Omental fat pad (tissue), 4 donors: ENCODE measurements around the gene OLFM2. TPM values are rescaled to one million over a fixed set of nuclear protein-coding genes. Genes with fewer than 3 reads are reported as not detected.

Experiments
- ATAC-seq: fragments of 150-250 bp; one replicate; pipeline ENCODE4 v1.9.1; 2016; ENCODE audit warnings: mild to moderate bottlenecking, moderate library complexity; ENCODE audit not compliant: low FRiP score
- DNase-seq: peaks from one replicate; pipeline ENCODE4 v3.0.0-alpha.2; 2019; ENCODE audit warnings: low spot score
- CTCF ChIP-seq, 3 donors: fragments of 450-650 bp; IDR thresholded peaks; one replicate each; pipeline ENCODE4 v1.5.1; 2016 to 2017; ENCODE audit warnings: antibody characterized with exemption in 3 of 3, mild to moderate bottlenecking in 3 of 3, moderate library complexity in 2 of 3
- total RNA-seq, 4 donors: library from RNA; depleted of rRNA; stranded (reverse); fragments of >200 nt; gene quantifications; one replicate each; pipeline ENCODE4 v1.1.0, GENCODE V29; 2016

Gene OLFM2
- total RNA-seq, 4 donors from 2014 or later, result 12.9 to 41.3 (median 23.6) TPM

- ATAC-seq (no peak), DNase-seq (no peak)
- no peak for TF ChIP-seq CTCF (IDR thresholded peaks at IDR 0.05)
Measured at GRCh38 chr19:9968820-9969687, 32.7 kb upstream of the OLFM2 start.

- ATAC-seq (no peak), DNase-seq (no peak)
- no peak for TF ChIP-seq CTCF (IDR thresholded peaks at IDR 0.05)
Measured at GRCh38 chr19:9967326-9967725, 31.0 kb upstream of the OLFM2 start.

- DNase-seq, result no peak
- no peak for ATAC-seq
- TF ChIP-seq CTCF (IDR thresholded peaks at IDR 0.05), result no peak
Measured at GRCh38 chr19:9966448-9966847, 30.1 kb upstream of the OLFM2 start.

GRCh38 chr19:9966024-9966423 is 29.7 kb upstream of the OLFM2 start:
- ATAC-seq (no peak), DNase-seq (no peak)
- TF ChIP-seq CTCF (IDR thresholded peaks at IDR 0.05), result no peak

GRCh38 chr19:9962623-9963290 is 26.4 kb upstream of the OLFM2 start:
- no peak for TF ChIP-seq CTCF (IDR thresholded peaks at IDR 0.05)
- DNase-seq (no peak), ATAC-seq (no peak)

- ATAC-seq (no peak), DNase-seq (no peak)
- TF ChIP-seq CTCF (IDR thresholded peaks at IDR 0.05), result no peak
Measured at GRCh38 chr19:9961103-9961502, 24.8 kb upstream of the OLFM2 start.
